NCI-H748 (cell line): Measurements from ENCODE around the gene HPD.

Experiments used
- DNase-seq: peaks from one replicate; lab custom pipeline; 2025; ENCODE audit not compliant: unreplicated experiment; lab: John Stamatoyannopoulos, UW

Gene HPD

DNA sequence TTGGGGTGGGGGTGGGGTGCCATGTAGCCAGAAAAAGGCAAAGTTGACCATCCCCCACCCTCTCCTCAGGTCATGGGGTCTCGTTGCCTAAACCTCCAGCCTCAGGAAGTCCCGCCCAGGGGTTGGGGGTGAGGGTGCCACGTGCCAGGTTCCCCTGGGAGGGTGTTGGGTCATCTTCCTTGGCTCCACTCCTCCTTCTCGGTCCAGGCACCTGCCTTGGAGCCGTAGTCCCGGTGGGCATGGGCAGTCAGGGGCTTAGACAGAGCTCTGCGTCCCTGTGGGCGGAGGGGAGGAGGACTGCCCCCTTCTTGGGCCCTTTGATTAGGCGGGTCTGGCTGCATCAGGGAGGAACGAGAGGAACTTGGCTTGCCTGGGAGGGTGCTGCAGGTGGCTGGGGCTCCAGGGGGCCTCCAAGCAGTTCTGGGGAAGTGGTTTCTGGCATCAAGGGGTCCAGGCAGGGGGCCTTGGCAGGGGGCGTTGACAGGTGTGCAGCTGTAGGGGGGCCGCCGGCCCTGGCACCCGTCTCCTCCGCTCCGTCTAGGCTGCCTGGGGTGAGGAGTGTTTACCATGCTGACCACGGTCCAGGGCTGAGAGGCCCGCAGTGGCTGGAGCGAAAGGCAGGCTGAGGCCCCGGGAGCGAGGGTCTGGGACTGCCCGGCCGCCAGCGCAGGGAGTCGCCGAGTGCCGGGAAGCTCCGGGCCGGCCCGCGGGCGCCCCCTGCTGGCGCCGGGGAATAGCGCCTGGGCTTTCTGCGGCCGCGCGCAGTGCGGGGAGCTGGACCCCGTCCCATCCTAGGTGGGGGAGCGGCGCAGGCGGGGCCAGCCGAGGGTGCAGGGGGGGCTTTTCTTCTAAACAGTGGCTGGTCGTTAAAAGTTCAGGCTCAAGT, 47.0 kb downstream of the HPD start:
- peak; percentile 70 for DNase-seq

DNA sequence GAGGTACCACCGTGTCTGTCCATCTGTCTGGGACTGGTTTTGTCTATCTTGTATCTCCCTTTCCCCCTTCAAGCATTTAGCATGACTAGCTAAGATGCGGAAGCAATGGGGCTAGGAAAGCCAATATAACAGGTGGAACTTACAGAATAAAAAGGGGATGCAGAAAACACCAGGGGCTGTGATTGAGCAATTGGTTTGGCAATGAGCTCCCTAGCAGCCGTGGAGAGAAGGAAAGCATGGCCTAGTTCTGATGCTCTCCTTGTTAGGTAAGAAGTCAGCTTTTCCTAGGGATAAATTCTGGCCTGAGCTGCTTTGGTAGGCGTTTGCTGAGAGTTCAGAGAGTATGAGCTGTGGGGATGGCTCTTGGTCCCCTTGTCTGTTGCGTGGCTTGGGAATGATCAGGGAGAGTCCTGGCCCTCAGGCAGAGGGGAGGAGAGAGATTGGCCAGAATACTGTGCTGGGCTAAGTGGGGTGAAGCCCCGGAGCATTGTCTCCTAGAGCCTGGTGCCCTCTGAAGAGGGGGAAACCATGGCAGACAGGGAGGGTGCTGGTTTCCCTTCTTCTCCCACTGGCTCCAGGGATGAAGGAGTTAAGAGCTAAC, 47.7 kb downstream of the HPD start:
- DNase-seq, result no peak

GRCh38 chr12:121810234-121810817, 48.3 kb downstream of the HPD start:
- DNase-seq, result no peak

DNA sequence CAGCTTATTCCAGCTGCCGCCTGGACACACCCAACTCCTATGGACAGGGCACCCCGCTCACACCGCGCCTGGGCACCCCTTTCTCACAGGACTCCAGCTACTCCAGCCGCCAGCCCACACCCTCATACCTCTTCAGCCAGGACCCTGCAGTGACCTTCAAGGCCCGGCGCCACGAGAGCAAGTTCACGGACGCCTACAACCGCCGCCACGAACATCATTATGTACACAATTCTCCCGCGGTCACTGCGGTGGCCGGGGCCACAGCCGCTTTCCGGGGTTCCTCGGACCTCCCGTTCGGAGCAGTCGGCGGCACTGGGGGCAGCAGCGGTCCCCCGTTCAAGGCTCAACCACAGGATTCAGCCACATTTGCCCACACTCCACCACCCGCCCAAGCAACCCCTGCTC, 48.9 kb downstream of the HPD start:
- no peak for DNase-seq

- DNase-seq, result no peak
Measured at GRCh38 chr12:121808623-121809022, 50.0 kb downstream of the HPD start.

DNA sequence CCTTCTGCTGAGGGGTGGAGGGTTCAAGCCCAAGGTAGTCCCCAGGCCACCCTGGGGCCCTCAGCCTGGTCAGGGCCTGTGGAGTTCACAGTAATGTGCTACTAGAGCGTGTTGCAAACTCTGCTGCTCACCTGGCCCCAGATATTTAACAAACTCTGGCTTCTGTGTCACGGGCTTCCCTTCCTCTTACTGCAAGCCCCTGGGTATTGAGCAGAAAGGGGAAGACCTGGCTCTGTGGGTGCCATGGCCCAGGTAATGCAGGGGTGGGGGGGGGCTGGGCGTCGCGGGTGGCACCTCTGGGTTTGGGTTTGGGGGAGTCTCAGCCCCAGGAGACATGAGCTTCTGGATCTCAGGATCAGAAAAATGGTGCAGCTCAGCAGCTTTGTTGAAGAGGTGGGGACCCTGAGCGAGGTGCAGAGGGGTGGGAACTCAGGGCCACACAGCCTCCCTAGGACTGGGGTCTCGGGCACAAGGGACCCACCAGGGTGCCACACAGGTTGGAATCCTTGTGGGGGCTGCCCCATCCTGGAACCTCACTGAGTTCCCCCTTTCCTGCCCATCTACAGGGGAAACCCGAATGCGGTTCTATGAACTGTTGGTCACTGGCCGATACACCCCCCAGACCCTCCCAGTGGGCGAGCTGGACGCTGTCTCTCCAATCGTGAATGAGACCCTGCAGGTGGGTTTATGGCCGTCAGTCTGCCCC, 50.9 kb downstream of the HPD start:
- no peak for DNase-seq

GRCh38 chr12:121806546-121807423, 51.9 kb downstream of the HPD start:
- DNase-seq, result peak; percentile 12

DNA sequence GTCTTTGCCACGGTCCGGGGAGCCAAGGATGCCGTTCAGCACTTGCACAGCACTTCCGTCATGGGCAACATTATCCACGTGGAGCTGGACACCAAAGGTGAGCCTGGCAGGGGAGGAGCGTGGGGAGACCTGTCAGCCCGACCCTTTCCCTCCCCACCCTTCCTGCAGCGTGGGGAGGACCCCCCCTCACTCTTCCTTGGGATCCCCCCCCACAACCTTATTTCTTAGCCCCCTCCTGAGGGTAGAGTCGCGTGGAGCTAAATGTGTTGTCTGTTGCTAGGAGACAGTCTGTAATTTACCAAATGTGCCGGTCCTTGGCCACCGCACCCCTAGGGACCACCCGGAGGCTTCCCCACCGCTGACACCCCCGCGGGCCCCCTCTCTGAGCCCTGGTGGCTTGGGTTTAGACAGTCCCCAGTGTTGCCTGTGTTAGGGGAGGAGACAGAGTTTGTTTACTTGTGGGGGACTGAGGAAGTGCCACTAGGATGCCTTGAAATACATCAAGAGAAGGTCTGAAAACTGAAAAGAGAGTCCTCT, 52.6 kb downstream of the HPD start:
- no peak for DNase-seq

GRCh38 chr12:121805171-121806008, 53.3 kb downstream of the HPD start:
- peak; percentile 47 for DNase-seq

DNA sequence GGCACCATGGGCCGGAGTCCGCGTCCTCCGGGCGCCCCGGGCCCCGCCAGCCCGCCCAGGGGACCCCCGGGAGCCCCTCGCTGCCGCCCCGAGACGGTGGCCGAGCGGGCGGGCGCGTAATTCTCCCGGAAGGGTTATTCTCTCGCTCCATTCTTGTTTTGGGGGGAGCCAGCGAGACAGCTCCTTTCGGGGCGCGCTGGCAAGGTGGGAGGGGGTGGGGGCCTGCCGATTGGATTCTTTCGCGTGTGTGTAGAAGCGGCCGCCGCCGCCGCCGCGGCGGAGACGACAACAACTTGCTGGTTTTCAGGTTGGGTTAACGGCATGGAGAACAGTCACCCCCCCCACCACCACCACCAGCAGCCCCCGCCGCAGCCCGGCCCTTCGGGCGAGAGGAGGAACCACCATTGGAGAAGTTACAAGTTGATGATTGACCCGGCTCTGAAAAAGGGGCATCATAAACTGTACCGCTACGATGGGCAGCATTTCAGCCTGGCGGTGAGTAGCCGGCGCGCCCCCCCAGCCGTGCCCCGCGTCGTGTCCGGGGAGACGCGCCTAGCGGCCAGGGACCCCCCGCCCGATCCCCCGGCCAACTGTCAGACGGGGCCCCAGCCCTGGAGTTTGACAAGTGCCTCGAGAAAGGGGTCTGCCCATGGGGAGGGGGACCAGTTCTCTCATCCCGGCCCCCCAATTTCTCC, 54.1 kb downstream of the HPD start:
- DNase-seq, result peak; percentile 46

DNA sequence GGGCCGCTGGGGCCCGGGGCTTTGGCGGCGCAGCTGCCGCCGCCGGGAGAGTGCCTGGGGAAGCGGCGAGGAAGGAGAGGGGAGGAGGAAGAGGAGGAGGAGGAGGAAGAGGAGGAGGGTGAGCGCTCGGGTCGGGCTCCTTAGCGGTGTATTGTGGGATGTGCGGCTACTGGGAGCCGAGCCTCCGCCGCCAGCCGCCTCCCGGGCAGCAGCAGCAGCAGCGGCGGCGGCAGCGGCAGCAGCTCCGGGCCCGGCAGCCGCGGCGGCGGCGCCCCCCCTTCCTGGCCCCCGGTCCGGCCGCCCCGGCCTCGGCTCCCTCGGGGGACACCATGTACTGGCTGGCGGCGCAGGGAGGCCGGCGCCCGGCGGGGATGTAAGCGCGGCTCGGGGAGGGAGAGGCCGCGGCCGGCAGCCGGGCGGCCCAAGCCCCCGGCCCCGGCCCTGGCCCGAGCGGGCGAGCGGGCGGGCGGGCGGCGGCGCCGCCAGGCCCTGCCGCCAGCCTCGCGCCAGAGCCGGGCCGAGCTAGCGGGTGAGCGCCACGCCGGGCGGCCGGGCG, 54.7 kb downstream of the HPD start, which contains the start of gene SETD1B:
TSS of gene SETD1B (plus strand) at position 149 of the 556 bp plus-strand sequence. CDS start 729 bp downstream, outside the sequence.
- peak; percentile 53 for DNase-seq

GRCh38 chr12:121802843-121803698, 55.6 kb downstream of the HPD start:
- peak; percentile 98 for DNase-seq

- no peak for DNase-seq
Measured at GRCh38 chr12:121802485-121802842, 56.2 kb downstream of the HPD start.

DNA sequence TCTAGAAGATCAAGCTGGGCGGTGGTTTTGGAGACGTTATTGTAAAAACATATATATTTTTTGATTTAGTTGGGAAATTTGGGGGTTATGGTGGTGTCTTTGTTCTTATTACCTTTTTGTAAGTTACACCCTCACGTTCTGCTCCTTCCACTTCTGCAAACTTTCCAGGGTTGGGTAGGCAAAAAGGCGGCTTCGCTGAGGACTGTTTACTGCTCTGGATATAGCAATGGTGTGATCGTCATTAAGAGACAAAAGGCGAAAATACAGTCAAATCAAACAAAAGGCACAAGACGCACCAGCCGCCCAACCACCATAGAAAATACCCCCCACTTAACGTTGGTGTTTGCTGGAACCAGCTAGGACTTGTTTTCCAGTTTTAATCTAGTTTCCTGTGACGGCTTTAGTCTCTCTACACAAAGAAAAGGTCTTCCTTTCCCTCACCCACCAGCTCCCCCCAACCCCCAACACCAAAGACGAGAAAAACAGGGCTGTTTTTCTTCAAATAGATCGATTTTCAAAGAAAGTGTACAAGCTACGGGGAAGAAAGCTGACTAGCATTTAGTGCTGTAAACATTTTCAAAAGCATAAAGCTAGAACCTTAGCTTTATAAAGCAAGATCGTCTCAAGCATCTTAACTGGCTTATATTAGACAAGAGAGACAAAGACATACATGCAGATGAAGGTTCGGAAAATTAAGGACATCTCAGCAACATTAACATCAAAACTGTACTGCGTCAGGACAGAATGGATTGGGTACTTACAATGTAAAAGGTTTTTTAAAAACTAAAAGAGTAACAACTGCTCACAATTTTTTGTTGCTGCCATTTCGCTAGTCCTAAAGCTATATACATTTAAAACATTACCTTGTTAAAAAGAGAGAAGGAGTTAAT, 56.8 kb downstream of the HPD start:
- DNase-seq, result peak; percentile 92

DNA sequence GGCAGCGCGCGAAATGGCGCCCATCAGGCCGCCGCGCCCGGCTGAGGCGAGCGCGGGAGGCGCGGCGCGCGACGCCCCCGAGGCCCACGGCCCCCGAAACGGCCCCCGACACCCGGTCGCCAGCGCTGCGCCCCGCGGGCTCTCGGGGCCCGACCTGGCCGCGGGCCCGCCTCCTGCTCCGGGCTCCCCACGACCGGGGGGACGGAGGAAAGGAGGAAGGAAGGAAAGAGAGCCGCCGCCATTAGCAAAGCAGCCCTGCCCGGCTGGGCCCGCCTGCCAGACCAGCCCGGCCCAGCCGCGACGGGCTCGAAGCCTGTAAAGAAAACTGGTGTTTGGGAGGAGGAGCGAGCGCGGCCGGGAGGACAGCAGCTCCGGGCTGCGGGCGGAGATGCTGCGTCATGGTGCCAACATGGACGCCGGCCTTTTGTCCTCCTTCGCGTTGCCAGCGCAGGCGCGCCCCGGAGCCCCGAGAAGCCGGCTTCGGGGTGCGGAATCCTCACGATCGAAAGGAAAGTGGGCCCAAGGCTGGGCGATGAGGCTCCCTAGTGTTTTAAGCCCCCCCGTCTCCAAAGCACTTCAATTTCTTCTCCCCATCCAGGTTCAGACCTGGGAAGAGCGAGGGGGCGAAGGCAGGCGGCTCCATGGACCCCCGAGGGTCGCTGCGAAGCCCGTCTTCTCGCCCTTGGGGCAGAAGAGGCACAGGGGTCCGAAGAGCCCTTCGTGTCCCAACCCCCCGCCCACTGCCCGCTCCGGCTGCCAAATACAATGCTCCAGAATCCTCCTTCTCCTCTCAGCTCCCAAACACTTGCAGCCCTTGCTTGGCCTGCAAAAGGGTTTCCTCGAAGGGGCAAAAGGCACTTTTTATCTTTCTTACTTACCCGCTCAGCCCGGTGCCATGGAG, 57.7 kb downstream of the HPD start:
- peak; percentile 77 for DNase-seq
